Breast epithelium (tissue), 4 donors: ENCODE data around the gene ZNF28. TPM values are rescaled to one million over a fixed set of nuclear protein-coding genes. Genes with fewer than 3 reads are reported as not detected.
"Not testable (repeated sequence)": the region's sequence is repeated elsewhere in the genome, so short reads cannot be mapped to it uniquely, and the experiment has no call there.

ENCODE experiments used
- DNase-seq, 2 donors: peaks; one replicate each; pipeline ENCODE4 v3.0.0-alpha.2; 2019; ENCODE audit warnings: low spot score in 2 of 2
- H3K27ac ChIP-seq, 2 donors: fragments of 200-600 bp; sonication (generic) in 1 of 2; one replicate each; pipeline ENCODE4 v1.5.1; 2016 to 2019; ENCODE audit warnings: mild to moderate bottlenecking in 1 of 2
- H3K27me3 ChIP-seq, 2 donors: fragments of 200-600 bp; sonication (generic) in 1 of 2; one replicate each; pipeline versions ENCODE4 v1.5.1 to v1.6.0; 2017 to 2019; ENCODE audit warnings: control low read depth in 1 of 2, mild to moderate bottlenecking in 1 of 2
- H3K36me3 ChIP-seq: fragments of 200-600 bp; one replicate; pipeline ENCODE4 v1.5.1; 2019
- H3K4me1 ChIP-seq, 2 donors: fragments of 200-600 bp; sonication (generic); one replicate each; pipeline ENCODE4 v1.5.1; 2016 to 2019; ENCODE audit warnings: control low read depth in 1 of 2
- H3K4me3 ChIP-seq, 3 donors: fragments of 200-600 bp; sonication (generic); 1 replicate in 2 of 3; 2 replicates in 1 of 3; pipeline ENCODE4 v1.5.1; 2016 to 2019; ENCODE audit warnings: mild to moderate bottlenecking in 3 of 3, moderate library complexity in 2 of 3
- H3K9me3 ChIP-seq, 2 donors: fragments of 200-600 bp; sonication (generic) in 1 of 2; one replicate each; pipeline ENCODE4 v1.5.1; 2016 to 2019; ENCODE audit warnings: control low read depth in 1 of 2
- POLR2AphosphoS5 ChIP-seq, 3 donors: sonication (generic); formaldehyde crosslinking; IDR thresholded peaks; one replicate each; pipeline ENCODE4 v1.6.1; 2017; ENCODE audit warnings: antibody characterized with exemption in 3 of 3
- intact Hi-C: fragments of 100-400 bp; cut with DNase I; formaldehyde crosslinking; loops from one replicate; pipeline ENCODE4 v1.15.1; 2023; ENCODE audit warnings: low total_unique reads
- total RNA-seq, 3 donors: library from RNA; depleted of rRNA; stranded (reverse); fragments of >200 nt; gene quantifications; one replicate each; pipeline ENCODE4 v1.1.0, GENCODE V29; 2016

Gene ZNF28
- 10 to 100 TPM; 10.2 to 23.0 (median 15.7) TPM for total RNA-seq

GRCh38 chr19:52821204-52821960 is at the start of gene ZNF28:
TSS of gene ZNF28 (minus strand) at chr19:52821633. CDS start at chr19:52817958, 3,675 bp downstream.
- DNase-seq, result peak in 1 of 2 donors; percentile 54
- intact Hi-C loops, H3K36me3 ChIP-seq, H3K4me1 ChIP-seq, H3K27me3 ChIP-seq, H3K9me3 ChIP-seq: not testable (repeated sequence)
- peak within 1 kb of the TSS; percentile 28 to 37 for H3K27ac ChIP-seq
- H3K4me3 ChIP-seq, result peak within 1 kb of the TSS; percentile 59 to 66 (median 65)

DNA sequence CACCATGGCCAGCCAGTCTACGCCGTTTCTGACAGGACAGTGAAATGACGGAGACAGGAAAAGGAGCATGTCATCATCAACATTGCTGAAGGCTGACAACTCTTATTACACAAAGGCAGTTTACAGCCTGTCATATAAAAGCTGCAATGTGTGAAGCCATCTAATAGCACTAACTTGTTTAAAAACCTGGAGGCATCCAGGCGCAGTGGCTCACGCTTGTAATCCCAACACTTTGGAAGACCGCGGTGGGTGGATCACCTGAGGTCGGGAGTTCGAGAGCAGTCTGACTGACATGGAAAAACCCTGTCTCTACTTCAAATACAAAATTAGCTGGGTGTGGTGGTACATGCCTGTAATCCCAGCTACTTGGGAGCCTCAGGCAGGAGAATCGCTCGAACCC is 46.6 kb upstream of the ZNF28 start:
- H3K27me3 ChIP-seq, DNase-seq, intact Hi-C loops, H3K36me3 ChIP-seq, H3K4me1 ChIP-seq, H3K4me3 ChIP-seq, H3K9me3 ChIP-seq, H3K27ac ChIP-seq: not testable (repeated sequence)

GRCh38 chr19:52857378-52858191 is 36.2 kb upstream of the ZNF28 start, which contains the start of gene ZNF468:
TSS of gene ZNF468 (minus strand) at chr19:52857619. CDS start at chr19:52854272, 3,347 bp downstream.
- H3K27me3 ChIP-seq, H3K9me3 ChIP-seq, H3K36me3 ChIP-seq, H3K4me1 ChIP-seq, intact Hi-C loops: not testable (repeated sequence)
- peak; percentile 56 to 79 for DNase-seq
- Histone ChIP-seq H3K27ac (peak within 1 kb of the TSS; percentile 59 to 60), H3K4me3 (peak within 1 kb of the TSS; percentile 66 to 77 (median 68))
- TF ChIP-seq POLR2AphosphoS5 (IDR thresholded peaks at IDR 0.05), result peak in 2 of 3 donors; percentile 29 to 58

DNA sequence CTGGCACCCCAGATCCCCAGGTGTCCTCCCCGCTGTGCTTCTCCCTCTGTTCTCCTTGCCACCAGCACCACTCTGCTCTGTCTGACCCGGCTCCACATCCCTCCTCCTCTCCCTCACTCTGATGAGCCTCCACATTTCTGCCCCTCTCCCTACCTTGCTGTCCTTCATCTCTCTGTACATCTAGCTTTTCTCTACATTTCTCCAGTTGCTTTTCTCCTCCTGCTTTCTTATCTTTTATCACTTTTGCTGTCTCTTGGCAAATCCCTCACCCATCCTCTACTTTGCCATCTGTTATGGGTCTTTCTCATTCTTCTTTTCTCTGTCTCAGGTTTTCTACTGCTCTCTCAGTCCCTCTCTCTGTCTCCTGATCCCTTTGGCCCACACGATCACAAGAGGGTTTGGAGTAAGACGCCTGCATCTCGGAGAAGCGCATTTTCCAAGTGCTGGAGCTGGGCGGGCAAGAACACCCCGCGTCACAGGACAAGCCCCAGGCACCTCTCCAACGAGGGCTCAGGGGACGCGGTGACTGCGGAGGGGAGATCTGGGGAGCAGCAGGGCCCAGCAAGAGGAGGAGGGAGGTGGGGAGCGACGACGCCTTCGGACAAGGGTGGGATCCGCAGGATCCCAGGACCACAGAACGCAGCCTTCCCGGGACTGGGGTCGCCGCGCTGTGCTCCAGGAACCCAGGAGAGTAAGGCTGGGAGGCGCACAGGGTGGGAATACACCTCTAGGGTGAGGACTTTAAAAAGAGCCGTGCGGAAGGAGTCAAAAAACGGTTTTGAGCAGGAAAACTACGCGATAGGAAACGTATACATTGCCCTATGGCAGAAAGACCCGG is 35.3 kb upstream of the ZNF28 start:
- Histone ChIP-seq H3K27ac (peak overlapping the region; percentile 59 to 60), H3K4me3 (peak overlapping the region; percentile 66 to 77 (median 68))
- H3K4me1 ChIP-seq, H3K36me3 ChIP-seq, DNase-seq, H3K27me3 ChIP-seq, H3K9me3 ChIP-seq, intact Hi-C loops: not testable (repeated sequence)

DNA sequence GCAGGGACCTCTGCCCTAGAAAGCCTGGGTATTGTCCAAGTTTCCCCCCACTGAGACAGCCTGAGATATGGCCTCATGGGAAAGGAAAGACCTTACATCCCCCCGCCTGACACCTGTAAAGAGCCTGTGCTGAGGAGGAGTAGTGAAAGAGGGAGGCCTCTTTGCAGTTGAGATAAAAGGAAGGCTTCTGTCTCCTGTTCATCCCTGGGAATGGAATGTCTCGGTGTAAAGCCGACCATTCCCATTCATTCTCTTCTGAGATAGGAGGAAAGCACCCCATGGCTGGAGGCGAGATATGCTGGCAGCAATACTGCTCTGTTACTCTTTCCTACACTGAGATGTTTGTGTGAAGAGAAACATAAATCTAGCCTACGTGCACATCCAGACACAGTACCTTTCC is 25.9 kb upstream of the ZNF28 start:
- H3K4me3 ChIP-seq, DNase-seq, H3K27ac ChIP-seq, H3K4me1 ChIP-seq, H3K27me3 ChIP-seq, intact Hi-C loops: not testable (repeated sequence)
- Histone ChIP-seq H3K36me3 (peaks cover 15% of the 10 kb centered on the region), H3K9me3 (peaks cover 19 to 42% of the 10 kb centered on the region in 2 donors)

DNA sequence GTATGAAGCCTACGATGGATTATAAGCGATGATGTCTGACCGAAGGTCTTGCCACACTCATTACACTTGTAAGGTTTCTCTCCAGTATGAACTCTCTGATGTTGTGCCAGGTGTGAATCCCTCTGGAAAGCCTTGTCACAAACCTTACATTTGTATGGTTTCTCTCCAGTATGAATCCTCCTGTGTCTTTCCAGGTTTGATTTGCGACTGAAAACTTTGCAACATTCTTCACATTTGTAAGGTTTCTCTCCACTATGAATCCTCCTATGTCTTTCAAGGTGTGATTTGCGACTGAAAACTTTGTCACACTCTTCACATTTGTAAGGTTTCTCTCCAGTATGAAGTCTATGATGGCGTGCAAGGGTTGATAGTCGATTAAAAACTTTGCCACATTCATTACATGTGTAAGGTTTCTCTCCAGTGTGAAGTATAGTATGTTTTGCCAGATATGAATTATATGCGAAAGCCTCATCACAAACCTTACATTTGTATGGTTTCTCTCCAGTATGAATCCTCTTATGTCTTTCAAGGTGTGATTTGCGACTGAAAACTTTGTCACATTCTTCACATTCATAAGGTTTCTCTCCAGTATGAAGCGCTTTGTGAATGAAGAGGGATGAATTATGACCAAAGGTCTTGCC is 19.5 kb upstream of the ZNF28 start:
- H3K27ac ChIP-seq, H3K27me3 ChIP-seq, intact Hi-C loops, DNase-seq, H3K4me3 ChIP-seq, H3K4me1 ChIP-seq: not testable (repeated sequence)
- Histone ChIP-seq H3K9me3 (peaks cover 38 to 89% of the 10 kb centered on the region in 2 donors), H3K36me3 (peaks cover 22% of the 10 kb centered on the region)

DNA sequence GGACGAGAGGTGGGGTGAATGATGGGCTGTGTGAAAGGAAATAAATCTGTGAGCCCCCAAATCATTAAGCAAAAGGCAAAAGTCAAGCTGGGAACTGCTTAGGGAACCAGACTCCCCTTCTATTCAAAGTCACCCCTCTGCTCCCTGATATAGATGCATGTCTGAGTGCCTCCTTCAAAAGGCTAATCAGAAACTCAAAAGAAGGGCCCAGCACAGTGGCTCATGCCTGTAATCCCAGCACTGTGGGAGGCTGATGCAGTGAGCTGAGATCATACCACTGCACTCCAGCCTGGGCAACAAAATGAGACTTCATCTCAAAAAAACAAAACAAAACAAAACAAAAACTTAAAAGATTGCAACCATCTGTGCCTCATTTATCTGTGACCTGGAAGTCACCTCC is 12.9 kb upstream of the ZNF28 start:
- H3K4me3 ChIP-seq, intact Hi-C loops, H3K27ac ChIP-seq, DNase-seq, H3K36me3 ChIP-seq, H3K27me3 ChIP-seq, H3K4me1 ChIP-seq: not testable (repeated sequence)
- peaks cover 11 to 24% of the 10 kb centered on the region in 2 donors for H3K9me3 ChIP-seq

DNA sequence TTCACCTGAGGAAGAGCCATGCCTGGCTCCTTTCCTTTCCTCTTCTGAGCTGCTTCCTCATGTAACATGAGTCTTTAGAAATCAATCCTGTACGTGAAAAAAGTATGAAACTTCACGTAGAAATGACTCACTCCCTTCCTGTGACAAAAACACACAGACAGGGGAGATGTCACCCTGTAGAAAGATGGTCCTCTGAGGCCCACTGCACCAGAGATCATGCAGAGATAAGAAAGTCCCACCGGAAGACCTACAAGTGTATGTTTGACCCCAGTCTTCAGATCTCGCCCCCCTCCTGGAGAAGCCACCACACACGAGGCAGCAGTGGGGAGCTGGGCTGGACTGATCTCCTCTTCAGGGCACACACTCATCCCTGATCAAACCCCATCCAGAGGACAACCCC is 12.1 kb upstream of the ZNF28 start:
- H3K27ac ChIP-seq, H3K4me3 ChIP-seq, intact Hi-C loops: not testable (repeated sequence)

GRCh38 chr19:52829866-52830265 is 8.4 kb upstream of the ZNF28 start:
- intact Hi-C loops, result not testable (repeated sequence)

More for the DNA sequence above, 12.1 kb upstream of the ZNF28 start:
- not testable (repeated sequence) for H3K27me3 ChIP-seq, H3K4me1 ChIP-seq, DNase-seq, H3K36me3 ChIP-seq
- peaks cover 5 to 17% of the 10 kb centered on the region in 2 donors for H3K9me3 ChIP-seq

More at GRCh38 chr19:52829866-52830265, 8.4 kb upstream of the ZNF28 start:
- DNase-seq, H3K9me3 ChIP-seq, H3K27ac ChIP-seq, H3K27me3 ChIP-seq, H3K4me1 ChIP-seq, H3K36me3 ChIP-seq, H3K4me3 ChIP-seq: not testable (repeated sequence)
